ENCODE measurements around the gene RAET1E. TPM values are rescaled to one million over a fixed set of nuclear protein-coding genes. Genes with fewer than 3 reads are reported as not detected.

The RAET1E gene, protein sequence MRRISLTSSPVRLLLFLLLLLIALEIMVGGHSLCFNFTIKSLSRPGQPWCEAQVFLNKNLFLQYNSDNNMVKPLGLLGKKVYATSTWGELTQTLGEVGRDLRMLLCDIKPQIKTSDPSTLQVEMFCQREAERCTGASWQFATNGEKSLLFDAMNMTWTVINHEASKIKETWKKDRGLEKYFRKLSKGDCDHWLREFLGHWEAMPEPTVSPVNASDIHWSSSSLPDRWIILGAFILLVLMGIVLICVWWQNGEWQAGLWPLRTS
- not detected for total RNA-seq

DNA sequence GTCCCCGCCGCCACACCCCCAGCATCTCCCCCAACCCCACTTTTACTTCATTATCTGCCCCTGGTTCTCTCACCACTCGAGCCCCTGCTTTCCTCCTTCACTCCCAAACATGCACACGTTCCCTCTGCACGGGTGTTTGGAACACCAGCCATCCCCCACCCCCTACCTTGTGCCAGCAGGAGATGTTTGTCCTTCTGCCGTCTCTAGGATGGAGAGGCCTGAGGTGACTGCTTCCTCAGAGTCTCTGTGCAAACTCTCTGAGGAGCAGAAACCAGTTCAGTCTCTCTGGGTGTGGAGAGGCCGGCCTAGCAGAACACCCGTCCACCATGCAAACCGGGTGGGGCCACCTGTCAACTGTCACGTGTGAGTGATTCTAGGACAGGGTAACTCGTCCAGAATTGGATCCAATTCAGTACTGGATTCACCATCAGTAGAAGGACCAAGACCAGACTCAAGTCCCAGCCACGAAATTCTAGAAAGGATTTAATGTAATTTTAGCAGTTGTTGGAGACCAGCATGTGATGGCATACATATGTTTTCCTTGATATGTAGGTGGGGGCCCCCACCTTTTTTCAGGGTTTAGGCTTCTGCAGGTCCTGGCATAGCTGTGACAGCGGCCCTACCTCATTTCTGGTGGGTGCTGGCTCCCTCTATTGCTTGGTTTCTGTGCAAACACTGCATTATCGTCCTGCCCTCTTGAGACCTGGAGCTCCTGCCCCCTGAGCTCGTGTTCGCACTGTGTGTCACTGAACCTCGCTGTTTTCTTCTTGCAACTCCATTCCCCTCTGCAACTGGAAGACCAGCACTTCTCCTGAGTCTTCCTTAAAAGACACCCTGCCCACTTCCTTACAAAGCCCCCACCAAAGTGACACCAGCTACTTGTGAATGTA is at the start of gene RAET1E:
RAET1E (minus strand) TSS at position 259 of the 890 bp plus-strand sequence. CDS start 7,212 bp downstream, outside the sequence.

DNA sequence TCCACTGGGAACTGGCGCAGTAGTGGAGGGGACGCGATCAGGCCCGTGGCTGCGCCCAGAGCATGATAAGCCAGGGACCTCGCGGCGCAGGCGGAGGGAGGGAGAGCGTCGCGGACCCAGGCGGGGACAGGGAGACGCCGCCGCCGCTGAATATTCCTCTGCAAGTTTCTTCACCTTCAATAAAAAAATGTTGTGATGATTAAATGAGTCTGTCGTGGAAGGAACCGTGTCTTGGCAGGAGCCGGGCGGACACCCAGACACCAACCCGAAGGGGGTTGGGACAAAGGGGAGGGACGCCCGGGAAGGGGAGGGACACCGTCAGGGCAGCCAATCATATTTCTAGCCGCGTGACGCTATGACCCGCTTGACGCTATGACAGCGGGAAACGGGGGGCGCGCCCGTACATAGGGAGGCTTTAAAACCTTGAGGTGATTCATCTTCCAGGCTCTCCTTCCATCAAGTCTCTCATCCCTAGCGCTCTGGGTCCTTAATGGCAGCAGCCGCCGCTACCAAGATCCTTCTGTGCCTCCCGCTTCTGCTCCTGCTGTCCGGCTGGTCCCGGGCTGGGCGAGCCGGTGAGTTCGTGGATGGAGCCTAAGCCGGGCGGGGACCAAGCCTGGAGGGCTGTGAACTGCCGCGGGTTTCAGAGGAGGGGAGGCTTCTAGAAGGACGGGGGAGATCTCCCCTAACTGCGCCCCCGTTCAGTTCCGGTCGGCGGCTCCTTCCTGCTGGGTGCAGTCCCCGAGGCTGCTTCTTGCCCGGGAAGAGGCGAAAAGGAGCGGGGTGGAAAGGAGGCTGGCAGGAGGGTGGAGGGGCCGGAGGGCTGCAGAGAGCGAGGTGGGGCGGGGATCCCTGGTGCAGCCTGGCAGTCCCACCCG is 43.9 kb upstream of the RAET1E start, which contains the start of gene ULBP2:
ULBP2 (plus strand) TSS at position 432 of the 878 bp plus-strand sequence; CDS start at position 491, 59 bp downstream.

DNA sequence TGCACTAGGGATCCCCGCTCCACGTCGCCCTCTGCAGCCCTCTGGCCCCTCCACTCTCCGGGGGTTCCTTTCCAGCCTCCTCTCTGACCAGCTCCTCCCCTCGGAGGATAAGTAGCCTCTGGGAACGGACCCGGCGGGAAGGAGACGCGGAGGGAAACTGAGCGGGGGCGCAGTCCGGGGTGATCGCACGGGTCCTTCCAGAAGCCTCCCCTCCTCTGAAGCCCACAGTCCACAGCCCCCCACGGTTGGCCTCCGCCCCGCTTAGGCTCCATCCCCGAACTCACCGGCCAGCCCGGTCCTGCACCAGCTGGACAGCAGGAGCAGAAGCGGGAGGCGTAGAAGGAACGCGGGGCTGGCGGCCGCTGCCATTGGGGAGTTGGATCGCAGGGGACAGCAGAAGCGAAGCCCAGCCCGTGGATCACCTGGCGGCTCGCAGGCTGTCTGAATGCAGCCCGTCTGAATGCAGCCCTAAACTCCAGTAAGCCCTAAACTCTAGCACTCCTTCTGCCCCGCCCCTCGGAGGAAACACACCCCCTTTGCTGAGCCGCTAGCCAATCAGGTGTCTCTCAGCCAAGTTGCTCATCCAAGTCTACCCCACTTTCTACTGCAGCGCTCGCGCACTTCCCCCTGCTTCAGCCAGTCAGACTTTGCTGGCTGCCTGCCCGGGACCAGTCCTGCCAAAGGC is 24.9 kb upstream of the RAET1E start, which contains the start of gene RAET1G:
RAET1G (minus strand) TSS at position 480 of the 685 bp plus-strand sequence; CDS start at position 369, 111 bp downstream.

DNA sequence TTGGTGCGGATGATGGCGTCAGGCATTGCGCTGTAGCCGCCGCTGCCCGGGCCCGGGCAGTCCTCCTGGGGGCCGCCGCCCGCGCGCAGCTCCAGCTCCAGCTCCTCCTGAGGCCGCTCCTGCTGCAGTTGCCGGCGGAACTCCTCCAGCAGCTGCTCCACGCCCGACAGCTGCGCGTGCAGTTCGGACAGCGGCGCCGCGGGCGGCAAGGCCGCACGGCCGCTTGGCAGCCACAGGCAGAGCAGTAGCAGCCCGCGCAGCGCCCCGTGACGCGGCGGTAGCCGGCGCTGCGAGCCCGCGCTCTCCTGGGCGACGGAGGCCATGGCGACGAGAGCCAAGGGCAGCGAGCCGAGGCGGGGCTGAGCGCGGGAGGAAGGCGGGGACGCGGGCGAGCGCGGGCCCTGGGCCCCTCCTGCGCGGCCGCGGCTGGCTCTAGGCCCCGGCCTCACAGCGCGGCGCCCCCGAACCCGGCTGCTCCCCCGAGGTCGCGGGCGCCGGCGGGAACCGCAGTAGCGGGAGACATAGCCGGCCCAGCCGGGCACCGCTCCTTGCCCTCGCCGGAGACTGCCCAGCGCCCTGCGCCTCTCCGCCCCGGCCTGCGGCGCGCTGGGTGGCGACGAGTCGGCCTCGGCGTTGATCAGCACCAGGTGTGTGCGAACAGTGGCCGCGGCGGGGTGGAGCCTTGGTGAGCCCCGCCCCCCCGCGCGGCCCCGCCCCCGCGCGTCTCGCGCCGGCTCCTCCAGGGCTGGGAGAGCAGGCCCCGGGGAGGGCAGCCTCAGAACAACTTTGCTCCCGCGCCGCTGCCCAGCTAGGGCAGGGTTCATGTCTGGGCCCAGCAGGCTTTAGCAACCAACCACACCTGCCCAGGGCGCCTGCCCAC is 34.0 kb downstream of the RAET1E start, which contains the start of gene LRP11:
LRP11 (minus strand) TSS at position 662 of the 880 bp plus-strand sequence; CDS start at position 323, 339 bp downstream.

Other genes with a start within 250 kb of the RAET1E start
- gene KATNA1, start 249.4 kb downstream of the RAET1E start, total RNA-seq = 17.5 TPM
- 26.2 TPM for gene LATS1, start 180.0 kb downstream of the RAET1E start, total RNA-seq
- 33.0 TPM for gene NUP43, start 151.6 kb downstream of the RAET1E start, total RNA-seq
- 58.4 TPM for gene PCMT1, start 148.4 kb downstream of the RAET1E start, total RNA-seq
- gene LRP11, start 33.8 kb downstream of the RAET1E start, total RNA-seq = 28.9 TPM
- gene RAET1G, start 25.0 kb upstream of the RAET1E start, total RNA-seq = 1.1 TPM
- 2.3 TPM for gene ULBP2, start 43.9 kb upstream of the RAET1E start, total RNA-seq
- 0.29 TPM for gene ULBP1, start 65.8 kb upstream of the RAET1E start, total RNA-seq
- not detected for gene RAET1L, start 127.4 kb upstream of the RAET1E start, total RNA-seq
- 10.3 TPM for gene ULBP3, start 171.0 kb upstream of the RAET1E start, total RNA-seq
- 17.6 TPM for gene PPP1R14C, start 244.9 kb upstream of the RAET1E start, total RNA-seq